K562 (cell line): ENCODE results near the gene PPM1G. TPM values are rescaled to one million over a fixed set of nuclear protein-coding genes. Genes with fewer than 3 reads are reported as not detected.

ENCODE experiments used
- E4F1 ChIP-seq: fragments of 250-450 bp; sonication (Bioruptor Pico); IDR thresholded peaks from 2 replicates; pipeline ENCODE4 v1.5.0; 2021; ENCODE audit warnings: mild to moderate bottlenecking, borderline replicate concordance
- MAZ ChIP-seq, 2 experiments: fragments of 450-650 bp in 1 of 2; sonication (generic) in 1 of 2; formaldehyde crosslinking; IDR thresholded peaks in 1 of 2; conservative IDR thresholded peaks in 1 of 2; 2 replicates each; pipeline versions ENCODE4 v1.4.0 to v1.5.0; 2020; ENCODE audit warnings: mild to moderate bottlenecking in 1 of 2, missing genetic modification reagents in 1 of 2
- MTF1 ChIP-seq: fragments of 250-450 bp; sonication (Bioruptor Pico); IDR thresholded peaks from 2 replicates; pipeline ENCODE4 v1.9.0; 2021; ENCODE audit warnings: moderate library complexity, mild to moderate bottlenecking, inconsistent platforms, borderline replicate concordance
- PRDM10 ChIP-seq: fragments of 450-650 bp; IDR thresholded peaks from 2 replicates; pipeline ENCODE4 v1.6.1; 2018; ENCODE audit not compliant: partially characterized antibody
- SMARCC2 ChIP-seq: fragments of 450-650 bp; IDR thresholded peaks from 2 replicates; pipeline ENCODE4 v1.6.1; 2017; ENCODE audit warnings: antibody characterized with exemption, moderate library complexity, mild to moderate bottlenecking, low read depth
- SP2 ChIP-seq: IDR thresholded peaks from 2 replicates; pipeline ENCODE4 v1.6.1; 2011; ENCODE audit warnings: mild to moderate bottlenecking, low read depth, low read length, moderate library complexity; ENCODE audit not compliant: poor library complexity, severe bottlenecking; ENCODE audit errors: extremely low read depth
- TAF9B ChIP-seq: fragments of 450-650 bp; IDR thresholded peaks from 2 replicates; pipeline ENCODE4 v1.6.1; 2018; ENCODE audit warnings: mild to moderate bottlenecking; ENCODE audit not compliant: partially characterized antibody
- ZC3H8 ChIP-seq: fragments of 450-650 bp; IDR thresholded peaks from 2 replicates; pipeline ENCODE4 v1.6.1; 2017
- ZNF121 ChIP-seq: sonication (generic); formaldehyde crosslinking; conservative IDR thresholded peaks from 2 replicates; pipeline ENCODE4 v1.8.0; 2022; ENCODE audit warnings: missing genetic modification reagents
- ZNF174 ChIP-seq: fragments of 250-450 bp; sonication (Bioruptor Pico); IDR thresholded peaks from 2 replicates; pipeline ENCODE4 v1.4.0; 2020; ENCODE audit warnings: mild to moderate bottlenecking
- polyA plus RNA-seq, 8 experiments: library from polyadenylated mRNA; depleted of rRNA in 4 of 8; stranded (reverse) in 5 of 8; unstranded in 3 of 8; fragments of >200 nt; fragmentation: Nextera tagmentation in 2 of 8; fragmentation: Illumina TruSeq in 1 of 8; extraction: Ambion mirVana in 2 of 8; extraction: Trizol in 1 of 8; gene quantifications; 2 replicates each; pipeline versions ENCODE4 v1.2.1 to v1.2.3, GENCODE V29; 2011 to 2014; ENCODE audit warnings: inconsistent platforms in 1 of 8, missing spikeins in 1 of 8
- total RNA-seq, 7 experiments: library from RNA; depleted of rRNA in 6 of 7; stranded (reverse); fragments of >200 nt in 6 of 7; fragmentation: Illumina TruSeq in 2 of 7; extraction: Trizol in 2 of 7; gene quantifications; 2 replicates each; pipeline versions ENCODE4 v1.2.1 to v1.2.3, GENCODE V29; 2011 to 2021; ENCODE audit warnings: low replicate concordance in 1 of 7
- TF ChIP-seq, protein P1 (sequence below): sonication (generic); formaldehyde crosslinking; IDR thresholded peaks from 2 replicates; pipeline ENCODE4 v1.8.1; 2022; ENCODE audit warnings: missing genetic modification reagents
- TF ChIP-seq, protein P2 (sequence below): sonication (generic); formaldehyde crosslinking; IDR thresholded peaks from 2 replicates; pipeline ENCODE4 v1.8.0; 2023; ENCODE audit warnings: missing genetic modification reagents, mild to moderate bottlenecking, borderline replicate concordance

Gene PPM1G
- total and polyA plus RNA-seq, 9 of the 15 experiments (the other 6 are each of a cell fraction or from before 2014, with no cell fraction given): 61.7 to 230 (median 153) TPM

- no peak for TF ChIP-seq E4F1 (CRISPR knock-in tag)
- peak; percentile 95 to 99 for TF ChIP-seq MAZ (CRISPR knock-in tag; conservative IDR thresholded peaks at IDR 0.05 in 1 of 2, IDR thresholded peaks at IDR 0.05 in 1 of 2)
- no peak for TF ChIP-seq ZNF121 (CRISPR knock-in tag)
- no peak for TF ChIP-seq ZC3H8
- no peak for TF ChIP-seq MTF1 (CRISPR knock-in tag)
- TF ChIP-seq TAF9B: peak; percentile 76
- TF ChIP-seq, protein P1, sequence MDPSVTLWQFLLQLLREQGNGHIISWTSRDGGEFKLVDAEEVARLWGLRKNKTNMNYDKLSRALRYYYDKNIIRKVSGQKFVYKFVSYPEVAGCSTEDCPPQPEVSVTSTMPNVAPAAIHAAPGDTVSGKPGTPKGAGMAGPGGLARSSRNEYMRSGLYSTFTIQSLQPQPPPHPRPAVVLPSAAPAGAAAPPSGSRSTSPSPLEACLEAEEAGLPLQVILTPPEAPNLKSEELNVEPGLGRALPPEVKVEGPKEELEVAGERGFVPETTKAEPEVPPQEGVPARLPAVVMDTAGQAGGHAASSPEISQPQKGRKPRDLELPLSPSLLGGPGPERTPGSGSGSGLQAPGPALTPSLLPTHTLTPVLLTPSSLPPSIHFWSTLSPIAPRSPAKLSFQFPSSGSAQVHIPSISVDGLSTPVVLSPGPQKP (CRISPR knock-in tag): no peak
- TF ChIP-seq SMARCC2: no peak
- TF ChIP-seq ZNF174: no peak
- no peak for TF ChIP-seq SP2
- peak; percentile 99 for TF ChIP-seq PRDM10
- TF ChIP-seq, protein P2, sequence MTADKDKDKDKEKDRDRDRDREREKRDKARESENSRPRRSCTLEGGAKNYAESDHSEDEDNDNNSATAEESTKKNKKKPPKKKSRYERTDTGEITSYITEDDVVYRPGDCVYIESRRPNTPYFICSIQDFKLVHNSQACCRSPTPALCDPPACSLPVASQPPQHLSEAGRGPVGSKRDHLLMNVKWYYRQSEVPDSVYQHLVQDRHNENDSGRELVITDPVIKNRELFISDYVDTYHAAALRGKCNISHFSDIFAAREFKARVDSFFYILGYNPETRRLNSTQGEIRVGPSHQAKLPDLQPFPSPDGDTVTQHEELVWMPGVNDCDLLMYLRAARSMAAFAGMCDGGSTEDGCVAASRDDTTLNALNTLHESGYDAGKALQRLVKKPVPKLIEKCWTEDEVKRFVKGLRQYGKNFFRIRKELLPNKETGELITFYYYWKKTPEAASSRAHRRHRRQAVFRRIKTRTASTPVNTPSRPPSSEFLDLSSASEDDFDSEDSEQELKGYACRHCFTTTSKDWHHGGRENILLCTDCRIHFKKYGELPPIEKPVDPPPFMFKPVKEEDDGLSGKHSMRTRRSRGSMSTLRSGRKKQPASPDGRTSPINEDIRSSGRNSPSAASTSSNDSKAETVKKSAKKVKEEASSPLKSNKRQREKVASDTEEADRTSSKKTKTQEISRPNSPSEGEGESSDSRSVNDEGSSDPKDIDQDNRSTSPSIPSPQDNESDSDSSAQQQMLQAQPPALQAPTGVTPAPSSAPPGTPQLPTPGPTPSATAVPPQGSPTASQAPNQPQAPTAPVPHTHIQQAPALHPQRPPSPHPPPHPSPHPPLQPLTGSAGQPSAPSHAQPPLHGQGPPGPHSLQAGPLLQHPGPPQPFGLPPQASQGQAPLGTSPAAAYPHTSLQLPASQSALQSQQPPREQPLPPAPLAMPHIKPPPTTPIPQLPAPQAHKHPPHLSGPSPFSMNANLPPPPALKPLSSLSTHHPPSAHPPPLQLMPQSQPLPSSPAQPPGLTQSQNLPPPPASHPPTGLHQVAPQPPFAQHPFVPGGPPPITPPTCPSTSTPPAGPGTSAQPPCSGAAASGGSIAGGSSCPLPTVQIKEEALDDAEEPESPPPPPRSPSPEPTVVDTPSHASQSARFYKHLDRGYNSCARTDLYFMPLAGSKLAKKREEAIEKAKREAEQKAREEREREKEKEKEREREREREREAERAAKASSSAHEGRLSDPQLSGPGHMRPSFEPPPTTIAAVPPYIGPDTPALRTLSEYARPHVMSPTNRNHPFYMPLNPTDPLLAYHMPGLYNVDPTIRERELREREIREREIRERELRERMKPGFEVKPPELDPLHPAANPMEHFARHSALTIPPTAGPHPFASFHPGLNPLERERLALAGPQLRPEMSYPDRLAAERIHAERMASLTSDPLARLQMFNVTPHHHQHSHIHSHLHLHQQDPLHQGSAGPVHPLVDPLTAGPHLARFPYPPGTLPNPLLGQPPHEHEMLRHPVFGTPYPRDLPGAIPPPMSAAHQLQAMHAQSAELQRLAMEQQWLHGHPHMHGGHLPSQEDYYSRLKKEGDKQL: no peak
Observed at GRCh38 chr2:27356382-27357181, 52.8 kb downstream of the PPM1G start, which contains the start of gene GTF3C2 (continued).
